A673 (cell line): ENCODE measurements around the gene ARHGEF19. TPM values are rescaled to one million over a fixed set of nuclear protein-coding genes. Genes with fewer than 3 reads are reported as not detected.
A peak's percentile ranks its signal among the peaks of the same experiment; 100 is the strongest.

ENCODE experiments used
- BruUV-seq: library from RNA; stranded (reverse); fragments of 400-500 nt; replicated peaks from 2 replicates; lab custom pipeline; 2021; lab: Mats Ljungman, UMichigan
- CTCF ChIA-PET: fragments of 300-600 bp; sonication (Branson Sonifier 250); formaldehyde crosslinking; loops from one replicate; lab custom pipeline; 2022; ENCODE audit warnings: antibody characterized with exemption; lab: Charles Lee
- POLR2A ChIA-PET: fragments of 300-600 bp; sonication (Branson Sonifier 250); formaldehyde crosslinking; loops from one replicate; lab custom pipeline; 2022; ENCODE audit warnings: antibody characterized with exemption; ENCODE audit not compliant: low non-redundant PET; lab: Charles Lee
- DNase-seq: peaks from one replicate; pipeline ENCODE4 v3.0.0-alpha.2; 2015; ENCODE audit warnings: low spot score
- H3K27ac ChIP-seq: fragments of 200-600 bp; sonication (generic); 2 replicates; pipeline ENCODE4 v1.5.1; 2016; ENCODE audit warnings: mixed run types, low read depth, mild to moderate bottlenecking, mixed read lengths, antibody characterized with exemption, low read length; ENCODE audit not compliant: poor library complexity, severe bottlenecking
- H3K27me3 ChIP-seq: fragments of 200-600 bp; sonication (generic); replicated peaks from 2 replicates; pipeline ENCODE4 v1.6.1; 2017; ENCODE audit warnings: mixed run types, low read depth, mild to moderate bottlenecking, mixed read lengths, antibody characterized with exemption, low read length; ENCODE audit not compliant: insufficient read depth, poor library complexity
- H3K36me3 ChIP-seq: fragments of 200-600 bp; sonication (generic); 2 replicates; pipeline ENCODE4 v1.6.1; 2016; ENCODE audit warnings: mixed run types, mild to moderate bottlenecking, mixed read lengths, antibody characterized with exemption, low read length; ENCODE audit not compliant: insufficient read depth, poor library complexity, severe bottlenecking
- H3K4me1 ChIP-seq: fragments of 200-600 bp; sonication (generic); 2 replicates; pipeline ENCODE4 v1.6.1; 2017; ENCODE audit warnings: mixed run types, mild to moderate bottlenecking, mixed read lengths, antibody characterized with exemption, low read length; ENCODE audit not compliant: insufficient read depth, poor library complexity, severe bottlenecking
- H3K4me3 ChIP-seq: fragments of 200-600 bp; sonication (generic); 2 replicates; pipeline ENCODE4 v1.5.1; 2016; ENCODE audit warnings: low read depth, mixed run types, mild to moderate bottlenecking, mixed read lengths, low read length; ENCODE audit not compliant: poor library complexity, severe bottlenecking
- H3K9me3 ChIP-seq: fragments of 200-600 bp; sonication (generic); 2 replicates; pipeline ENCODE4 v1.6.1; 2016; ENCODE audit warnings: mixed run types, low read depth, mild to moderate bottlenecking, mixed read lengths, antibody characterized with exemption, low read length; ENCODE audit not compliant: poor library complexity, severe bottlenecking
- EZH2 ChIP-seq: fragments of 200-600 bp; sonication (generic); IDR thresholded peaks from 2 replicates; pipeline ENCODE4 v1.6.1; 2017; ENCODE audit warnings: borderline replicate concordance, low read depth, mild to moderate bottlenecking, mixed read lengths, antibody characterized with exemption, low read length; ENCODE audit not compliant: poor library complexity, severe bottlenecking
- intact Hi-C: fragments of 100-400 bp; cut with micrococcal nuclease; formaldehyde crosslinking; loops from one replicate; pipeline ENCODE4 v1.10.0; 2022; ENCODE audit not compliant: unreplicated experiment
- total RNA-seq: library from RNA; stranded (reverse); gene quantifications from 2 replicates; pipeline ENCODE4 v1.2.3, GENCODE V29; 2021
- TF ChIP-seq, protein P1 (sequence below): fragments of 300-800, 200-600 bp; sonication (generic); conservative IDR thresholded peaks from 2 replicates; pipeline ENCODE4 v1.5.1; 2017; ENCODE audit warnings: low read depth, mild to moderate bottlenecking, antibody characterized with exemption, low read length, moderate library complexity, mixed read lengths

The ARHGEF19 gene
- total RNA-seq, 1 experiment from 2014 or later: 5.2 TPM

GRCh38 chr1:16235944-16236510 is 23.6 kb upstream of the ARHGEF19 start:
- Histone ChIP-seq H3K4me3 (peak overlapping the region; percentile 67), H3K27ac (no peak overlapping the region), H3K9me3 (no peaks in the 10 kb centered on the region), H3K27me3 (no peaks in the 10 kb centered on the region), H3K36me3 (no peaks in the 10 kb centered on the region), H3K4me1 (peaks cover 12% of the 10 kb centered on the region)
- ChIA-PET CTCF (no interaction called here), POLR2A (no interaction called here)
- no TSS peak for BruUV-seq
- intact Hi-C loops: loop anchor here (2.0 kb wide), 1 partner anchor 157 kb away; no protein-coding TSS in a partner anchor
- TF ChIP-seq EZH2: no peak
- TF ChIP-seq, protein P1, sequence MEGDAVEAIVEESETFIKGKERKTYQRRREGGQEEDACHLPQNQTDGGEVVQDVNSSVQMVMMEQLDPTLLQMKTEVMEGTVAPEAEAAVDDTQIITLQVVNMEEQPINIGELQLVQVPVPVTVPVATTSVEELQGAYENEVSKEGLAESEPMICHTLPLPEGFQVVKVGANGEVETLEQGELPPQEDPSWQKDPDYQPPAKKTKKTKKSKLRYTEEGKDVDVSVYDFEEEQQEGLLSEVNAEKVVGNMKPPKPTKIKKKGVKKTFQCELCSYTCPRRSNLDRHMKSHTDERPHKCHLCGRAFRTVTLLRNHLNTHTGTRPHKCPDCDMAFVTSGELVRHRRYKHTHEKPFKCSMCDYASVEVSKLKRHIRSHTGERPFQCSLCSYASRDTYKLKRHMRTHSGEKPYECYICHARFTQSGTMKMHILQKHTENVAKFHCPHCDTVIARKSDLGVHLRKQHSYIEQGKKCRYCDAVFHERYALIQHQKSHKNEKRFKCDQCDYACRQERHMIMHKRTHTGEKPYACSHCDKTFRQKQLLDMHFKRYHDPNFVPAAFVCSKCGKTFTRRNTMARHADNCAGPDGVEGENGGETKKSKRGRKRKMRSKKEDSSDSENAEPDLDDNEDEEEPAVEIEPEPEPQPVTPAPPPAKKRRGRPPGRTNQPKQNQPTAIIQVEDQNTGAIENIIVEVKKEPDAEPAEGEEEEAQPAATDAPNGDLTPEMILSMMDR: peak; percentile 28; the same call in 1 of the 2 replicates
- DNase-seq: peak; percentile 68

DNA sequence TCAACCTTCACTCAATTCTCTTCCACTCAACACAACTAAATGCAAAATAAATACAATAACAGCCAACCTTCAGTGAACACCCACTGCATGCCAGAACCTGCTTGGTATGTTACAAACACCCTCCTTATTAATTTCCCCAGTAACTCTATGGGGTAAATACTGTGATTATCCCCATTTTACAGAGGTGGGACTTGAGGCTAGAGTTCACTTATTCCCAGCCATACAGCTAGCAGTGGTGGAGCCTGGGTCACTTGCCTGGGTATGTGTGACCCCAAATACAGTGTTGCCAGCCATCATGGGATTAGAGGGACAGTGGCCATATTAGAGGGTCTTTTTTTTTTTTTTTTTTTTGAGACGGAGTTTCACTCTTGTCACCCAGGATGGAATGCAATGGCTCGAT is 22.9 kb upstream of the ARHGEF19 start:
- intact Hi-C loops: no loop called here
- CTCF ChIA-PET: no interaction called here
- no TSS peak for BruUV-seq
- Histone ChIP-seq H3K27me3 (no peaks in the 10 kb centered on the region), H3K9me3 (no peaks in the 10 kb centered on the region), H3K4me3 (no peak overlapping the region), H3K4me1 (peaks cover 12% of the 10 kb centered on the region), H3K36me3 (no peaks in the 10 kb centered on the region), H3K27ac (no peak overlapping the region)
- POLR2A ChIA-PET: no interaction called here
- TF ChIP-seq EZH2: no peak
- TF ChIP-seq, protein P1: no peak
- DNase-seq: no peak

GRCh38 chr1:16233431-16233830 is 21.0 kb upstream of the ARHGEF19 start:
- CTCF ChIA-PET: no interaction called here
- BruUV-seq: no TSS peak
- no peak for TF ChIP-seq EZH2
- TF ChIP-seq, protein P1: no peak

More at GRCh38 chr1:16233431-16233830, 21.0 kb upstream of the ARHGEF19 start:
- Histone ChIP-seq H3K36me3 (no peaks in the 10 kb centered on the region), H3K4me1 (peaks cover 12% of the 10 kb centered on the region), H3K9me3 (no peaks in the 10 kb centered on the region), H3K27ac (no peak overlapping the region), H3K27me3 (no peaks in the 10 kb centered on the region), H3K4me3 (no peak overlapping the region)
- no peak for DNase-seq
- intact Hi-C loops: no loop called here
- POLR2A ChIA-PET: no interaction called here
